Ectodermal cell (in vitro differentiated cells): Measurements from ENCODE around the gene FSD1L.
"Not testable (repeated sequence)": the region's sequence is repeated elsewhere in the genome, so short reads cannot be mapped to it uniquely, and the experiment has no call there.

Experiments
- H3K27ac ChIP-seq: 2 replicates; pipeline ENCODE4 v1.7.0; 2013; ENCODE audit warnings: mild to moderate bottlenecking, low read depth, low read length; ENCODE audit not compliant: insufficient read depth, poor library complexity, severe bottlenecking
- H3K27me3 ChIP-seq: 2 replicates; pipeline ENCODE4 v1.7.0; 2013; ENCODE audit warnings: mild to moderate bottlenecking, low read length; ENCODE audit not compliant: insufficient read depth, control insufficient read depth, poor library complexity, severe bottlenecking
- H3K36me3 ChIP-seq: one replicate; pipeline ENCODE4 v1.7.0; 2013; ENCODE audit warnings: low read length; ENCODE audit not compliant: control insufficient read depth, insufficient read depth
- H3K4me1 ChIP-seq: one replicate; pipeline ENCODE4 v1.7.0; 2013; ENCODE audit warnings: low read length; ENCODE audit not compliant: control insufficient read depth, insufficient read depth
- H3K4me3 ChIP-seq: 2 replicates; pipeline ENCODE4 v1.7.0; 2013; ENCODE audit warnings: low read depth, low read length, control low read depth; ENCODE audit not compliant: insufficient read depth
- H3K9me3 ChIP-seq: 2 replicates; pipeline ENCODE4 v1.7.0; 2013; ENCODE audit warnings: mild to moderate bottlenecking, low read length, moderate library complexity; ENCODE audit not compliant: control insufficient read depth
- WGBS, 2 experiments: methylation state at CpG; one replicate each; pipeline ENCODE4 v1.1.7; 2013; ENCODE audit warnings: missing lambda C conversion rate in 2 of 2; 5-methylcytosine and 5-hydroxymethylcytosine counted together

FSD1L gene

GRCh38 chr9:105507096-105507790 lies 59.4 kb downstream of the FSD1L start:
- no peak overlapping the region for H3K4me3 ChIP-seq
- no peaks in the 10 kb centered on the region for H3K4me1 ChIP-seq
- H3K27me3 ChIP-seq: no peaks in the 10 kb centered on the region
- no peaks in the 10 kb centered on the region for H3K9me3 ChIP-seq
- no peaks in the 10 kb centered on the region for H3K36me3 ChIP-seq
- H3K27ac ChIP-seq: no peak overlapping the region
- WGBS, 2 experiments: 100% methylated on average over 3 of the region's 4 CpGs

DNA sequence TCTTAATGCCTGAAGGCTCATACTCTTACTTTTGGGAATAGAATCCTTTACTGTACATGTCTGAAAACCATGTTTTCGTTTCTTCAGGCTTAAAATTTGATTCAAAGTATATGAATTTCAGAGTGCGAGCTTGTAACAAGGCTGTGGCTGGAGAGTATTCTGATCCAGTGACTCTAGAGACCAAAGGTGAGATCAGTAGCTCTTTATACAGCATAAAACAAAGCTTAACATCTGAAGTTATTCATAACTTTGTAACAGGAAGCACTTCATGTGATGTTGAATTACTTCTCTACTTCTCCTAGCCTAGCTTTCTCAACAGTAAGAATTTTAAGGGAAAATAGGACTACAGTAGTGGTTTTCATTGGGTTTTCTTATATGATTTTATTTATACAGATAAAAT lies 60.7 kb downstream of the FSD1L start:
- H3K4me3 ChIP-seq: no peak overlapping the region
- H3K36me3 ChIP-seq: no peaks in the 10 kb centered on the region
- H3K27ac ChIP-seq: no peak overlapping the region
- no peaks in the 10 kb centered on the region for H3K4me1 ChIP-seq
- H3K9me3 ChIP-seq: no peaks in the 10 kb centered on the region
- 99 to 100% methylated on average over 2 of the region's 2 CpGs for WGBS, 2 experiments
- H3K27me3 ChIP-seq: no peaks in the 10 kb centered on the region

DNA sequence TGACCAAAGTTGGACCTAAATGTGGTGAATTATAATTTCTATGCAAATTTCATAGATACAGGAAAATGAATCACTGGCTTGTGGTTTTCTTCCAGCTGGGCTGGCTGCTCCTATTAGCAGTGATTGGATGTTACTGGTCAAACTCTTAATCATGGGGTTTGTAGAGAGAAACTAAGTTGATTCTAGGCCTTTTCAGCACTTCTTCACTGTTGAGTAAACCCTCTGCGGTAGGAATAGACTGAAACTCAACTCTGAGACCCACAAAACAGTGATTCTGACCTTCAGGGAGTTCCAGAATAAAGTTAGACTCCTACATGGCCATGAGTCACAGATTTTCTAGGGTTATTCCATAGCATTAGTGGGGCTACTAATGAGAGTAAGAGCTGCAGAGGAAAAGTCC lies 62.2 kb downstream of the FSD1L start:
- no peak overlapping the region for H3K27ac ChIP-seq
- 93 to 98% methylated on average over 1 of the region's 1 CpG for WGBS, 2 experiments
- no peaks in the 10 kb centered on the region for H3K27me3 ChIP-seq
- no peaks in the 10 kb centered on the region for H3K9me3 ChIP-seq
- no peaks in the 10 kb centered on the region for H3K4me1 ChIP-seq
- H3K4me3 ChIP-seq: no peak overlapping the region
- peaks cover 3% of the 10 kb centered on the region for H3K36me3 ChIP-seq

DNA sequence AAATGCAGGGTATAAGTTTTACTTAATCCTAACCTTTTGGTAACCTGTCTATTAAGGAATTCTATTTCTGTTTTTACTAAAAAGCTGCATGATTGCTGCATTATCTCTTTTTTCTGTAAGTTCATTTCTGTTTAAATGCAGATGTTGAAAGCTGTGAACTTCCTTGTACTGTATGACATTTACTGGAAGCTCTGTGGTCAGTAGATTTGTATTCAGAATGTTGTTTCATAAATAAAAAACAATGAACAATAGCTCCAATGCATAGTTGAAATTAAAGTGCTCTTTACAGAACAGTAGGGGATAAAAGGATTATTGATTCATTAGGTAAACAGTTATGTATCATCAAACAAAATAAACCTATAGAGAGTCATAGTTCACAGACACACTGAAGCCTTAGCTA lies 63.6 kb downstream of the FSD1L start:
- Histone ChIP-seq H3K36me3 (peaks cover 13% of the 10 kb centered on the region), H3K27me3 (no peaks in the 10 kb centered on the region), H3K4me1 (no peaks in the 10 kb centered on the region), H3K27ac (no peak overlapping the region), H3K4me3 (no peak overlapping the region), H3K9me3 (no peaks in the 10 kb centered on the region)

GRCh38 chr9:105515811-105516413 lies 68.1 kb downstream of the FSD1L start:
- no peaks in the 10 kb centered on the region for H3K9me3 ChIP-seq
- H3K36me3 ChIP-seq: peaks cover 13% of the 10 kb centered on the region
- no peak overlapping the region for H3K27ac ChIP-seq
- WGBS, 2 experiments: 82 to 83% methylated on average over 11 of the region's 11 CpGs
- no peaks in the 10 kb centered on the region for H3K4me1 ChIP-seq
- no peaks in the 10 kb centered on the region for H3K27me3 ChIP-seq
- no peak overlapping the region for H3K4me3 ChIP-seq

DNA sequence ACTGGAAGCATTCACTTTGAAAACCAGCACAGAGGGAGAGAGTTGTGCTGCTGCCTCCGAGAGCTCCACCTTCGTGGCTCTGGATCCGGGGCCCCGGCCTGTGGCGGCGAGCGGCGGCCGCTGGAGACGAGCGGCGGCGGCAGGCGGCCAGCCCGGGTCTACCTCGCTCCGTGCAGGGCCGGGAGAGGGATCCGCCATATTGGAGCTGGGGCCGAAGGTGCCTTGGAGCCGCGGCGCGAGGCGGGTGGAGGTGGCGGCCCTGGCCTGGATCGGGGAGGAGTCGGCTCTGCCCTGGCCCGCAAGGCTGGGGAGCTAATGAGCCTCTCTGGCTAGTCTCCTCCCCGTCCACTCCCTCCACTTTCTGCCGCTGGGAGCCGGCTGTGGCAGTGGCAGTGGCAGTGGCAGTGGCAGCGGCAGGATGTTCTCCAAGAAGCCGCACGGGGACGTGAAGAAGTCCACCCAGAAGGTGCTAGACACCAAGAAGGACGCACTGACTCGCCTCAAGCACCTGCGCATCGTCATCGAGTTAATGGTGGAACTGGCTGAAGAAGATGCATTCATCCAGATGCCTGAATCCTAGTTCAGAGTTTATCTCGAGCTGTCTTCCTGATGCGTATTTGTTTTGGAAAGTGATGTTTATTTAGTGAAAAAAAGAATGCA lies 72.0 kb downstream of the FSD1L start:
- not testable (repeated sequence) for H3K27ac ChIP-seq, H3K9me3 ChIP-seq, H3K27me3 ChIP-seq, H3K4me1 ChIP-seq, H3K4me3 ChIP-seq
- 93 to 96% methylated on average over 42 to 43 of the region's 43 CpGs for WGBS, 2 experiments
- H3K36me3 ChIP-seq: peaks cover 12% of the 10 kb centered on the region

DNA sequence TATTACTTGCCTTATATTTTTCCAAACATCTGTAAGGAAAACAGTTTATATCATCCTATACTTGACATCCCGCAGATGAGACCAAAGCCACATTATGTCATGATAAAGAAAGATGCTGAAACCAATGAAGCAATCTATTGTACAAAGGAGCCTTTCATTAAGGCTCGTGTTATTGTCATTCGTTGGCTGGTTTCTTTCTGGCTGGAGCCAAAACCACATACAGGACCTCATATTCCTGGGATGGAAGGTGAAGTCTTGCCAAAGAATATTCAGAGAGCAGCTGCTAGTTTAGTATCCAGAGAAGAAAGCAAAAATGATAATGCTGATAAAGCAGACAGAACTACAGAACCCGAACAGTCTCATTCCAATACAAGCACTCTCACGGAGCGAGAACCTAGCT lies 73.2 kb downstream of the FSD1L start:
- H3K27me3 ChIP-seq, H3K36me3 ChIP-seq, H3K4me3 ChIP-seq, H3K4me1 ChIP-seq, H3K9me3 ChIP-seq, H3K27ac ChIP-seq: not testable (repeated sequence)
- WGBS, 2 experiments: 80 to 100% methylated on average over 1 of the region's 6 CpGs

GRCh38 chr9:105522618-105523385 lies 75.0 kb downstream of the FSD1L start:
- WGBS, 2 experiments: 95 to 96% methylated on average over 9 of the region's 10 CpGs
- not testable (repeated sequence) for H3K4me3 ChIP-seq, H3K4me1 ChIP-seq, H3K9me3 ChIP-seq, H3K36me3 ChIP-seq, H3K27me3 ChIP-seq, H3K27ac ChIP-seq

DNA sequence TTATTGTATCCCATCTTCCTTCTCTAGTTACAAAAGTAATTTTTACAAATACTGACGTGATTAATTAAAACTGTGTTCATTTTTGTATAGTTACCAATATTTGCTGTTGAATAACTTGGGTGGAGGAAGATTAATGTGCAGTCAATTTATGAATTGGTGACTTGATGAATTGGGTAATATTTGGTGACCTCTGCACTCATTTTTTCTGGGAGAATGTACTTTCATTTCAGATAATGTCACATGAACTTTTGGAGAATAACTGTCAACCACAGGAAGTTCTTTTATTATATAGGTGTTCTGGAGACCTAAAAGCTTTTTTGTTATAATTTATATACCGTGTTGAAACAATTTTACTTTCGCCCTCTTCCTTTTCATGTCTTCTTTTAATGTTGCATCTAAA lies 83.7 kb downstream of the FSD1L start:
- no peak overlapping the region for H3K27ac ChIP-seq
- WGBS, 2 experiments: 89 to 90% methylated on average over 3 of the region's 3 CpGs
- H3K36me3 ChIP-seq: peaks cover 10% of the 10 kb centered on the region
- H3K9me3 ChIP-seq: no peaks in the 10 kb centered on the region
- H3K4me1 ChIP-seq: no peaks in the 10 kb centered on the region
- no peaks in the 10 kb centered on the region for H3K27me3 ChIP-seq
- no peak overlapping the region for H3K4me3 ChIP-seq
